ENCODE measurements around the gene CNOT10. TPM values are rescaled to one million over a fixed set of nuclear protein-coding genes. Genes with fewer than 3 reads are reported as not detected.

Gene CNOT10
- total RNA-seq, 1 experiment from 2014 or later: 26.1 TPM

GRCh38 chr3:32822609-32823498, 137.9 kb downstream of the CNOT10 start:
- no peak for TF ChIP-seq SIN3A (IDR thresholded peaks at IDR 0.05; ENCODE audit: borderline replicate concordance, insufficient read depth, low read depth, low read length)
- TF ChIP-seq TCF7L2 (IDR thresholded peaks at IDR 0.05; ENCODE audit: low read depth, low read length): no peak
- no peak for TF ChIP-seq POLR2AphosphoS5 (IDR thresholded peaks at IDR 0.05; ENCODE audit: low read depth, low read length)
- no peak for TF ChIP-seq CTCF (IDR thresholded peaks at IDR 0.05)
- no peak for TF ChIP-seq REST (IDR thresholded peaks at IDR 0.05; ENCODE audit: insufficient read depth in 1 of 2, low read depth in 2 of 2, low read length in 1 of 2)
- no TSS peak for BruUV-seq (replicated peaks)
- ChIA-PET CTCF (no interaction called here), POLR2A (no interaction called here)
- H3K36me3 ChIP-seq (ENCODE audit: control insufficient read depth, insufficient read depth, low read length): no peaks in the 10 kb centered on the region
- ATAC-seq: no peak
- intact Hi-C loops (cut with micrococcal nuclease; ENCODE audit: unreplicated experiment) (no loop called here), in situ Hi-C loops (cut with HindIII; ENCODE audit: low pct_unique_long_range_greater_than_20kb, low sequenced_read_pairs) (no loop called here)
- no peaks in the 10 kb centered on the region for H3K4me1 ChIP-seq (ENCODE audit: control insufficient read depth, insufficient read depth, low read length)
- no peak overlapping the region for H3K4me3 ChIP-seq (ENCODE audit: low read depth in 2 of 2, low read length in 2 of 2)
- DNase-seq (ENCODE audit: low read depth, low spot score): no peak
- no peak overlapping the region for H3K27ac ChIP-seq (ENCODE audit: low read length)
- no peaks in the 10 kb centered on the region; the same call in none of the 2 replicates for H3K27me3 ChIP-seq (ENCODE audit: control insufficient read depth, insufficient read depth, low read length)
- no peaks in the 10 kb centered on the region for H3K9me3 ChIP-seq (ENCODE audit: control insufficient read depth, insufficient read depth, low read depth, low read length)

Other genes starting within 250 kb of the CNOT10 start
- gene CMTM6, start 182.3 kb upstream of the CNOT10 start, total RNA-seq (2021; ENCODE audit: unreplicated experiment): 56.4 TPM
- gene DYNC1LI1, start 114.3 kb upstream of the CNOT10 start, total RNA-seq (2021; ENCODE audit: unreplicated experiment): 30.5 TPM
- gene TRIM71, start 132.8 kb downstream of the CNOT10 start, total RNA-seq (2021; ENCODE audit: unreplicated experiment): 0.18 TPM

All from Panc1 (cell line).